ENCODE data around the gene PLCB4. TPM values are rescaled to one million over a fixed set of nuclear protein-coding genes. Genes with fewer than 3 reads are reported as not detected.

Gene PLCB4
- total RNA-seq, 4 donors from 2014 or later, result 2.3 to 3.9 (median 3.3) TPM

- in situ Hi-C loops (cut with MboI; ENCODE audit: low sequenced_read_pairs in 4 of 4) (no loop called here), intact Hi-C loops (cut with DNase I; ENCODE audit: low total_unique reads) (no loop called here)
- Histone ChIP-seq H3K36me3 (no peaks in the 10 kb centered on the region), H3K4me1 (no peaks in the 10 kb centered on the region), H3K27me3 (no peaks in the 10 kb centered on the region), H3K9me3 (no peaks in the 10 kb centered on the region), H3K27ac (no peak overlapping the region), H3K4me3 (no peak overlapping the region)
- TF ChIP-seq POLR2A (IDR thresholded peaks at IDR 0.05) (no peak), CTCF (IDR thresholded peaks at IDR 0.05 in 4 of 5, conservative IDR thresholded peaks at IDR 0.05 in 1 of 5) (no peak)
- no peak for DNase-seq
- ATAC-seq, result no peak
These were observed 181.6 kb downstream of the PLCB4 start for GRCh38 chr20:9250511-9250910.

- in situ Hi-C loops (cut with MboI; ENCODE audit: low sequenced_read_pairs in 4 of 4), result no loop called here
- no peaks in the 10 kb centered on the region for H3K27me3 ChIP-seq
- H3K4me1 ChIP-seq, result no peaks in the 10 kb centered on the region
- intact Hi-C loops (cut with DNase I; ENCODE audit: low total_unique reads), result no loop called here
- no peaks in the 10 kb centered on the region for H3K9me3 ChIP-seq
- ATAC-seq (no peak), DNase-seq (no peak)
- H3K36me3 ChIP-seq, result no peaks in the 10 kb centered on the region
- no peak overlapping the region for H3K27ac ChIP-seq
- TF ChIP-seq POLR2A (IDR thresholded peaks at IDR 0.05) (no peak), CTCF (IDR thresholded peaks at IDR 0.05 in 4 of 5, conservative IDR thresholded peaks at IDR 0.05 in 1 of 5) (no peak)
- no peak overlapping the region for H3K4me3 ChIP-seq
These were observed 184.2 kb downstream of the PLCB4 start for GRCh38 chr20:9253006-9253539.

- no peak for TF ChIP-seq POLR2A (IDR thresholded peaks at IDR 0.05)
- TF ChIP-seq CTCF (IDR thresholded peaks at IDR 0.05 in 4 of 5, conservative IDR thresholded peaks at IDR 0.05 in 1 of 5), result no peak
- H3K27me3 ChIP-seq, result no peaks in the 10 kb centered on the region
- ATAC-seq (no peak), DNase-seq (no peak)
- H3K36me3 ChIP-seq, result no peaks in the 10 kb centered on the region
- intact Hi-C loops (cut with DNase I; ENCODE audit: low total_unique reads) (no loop called here), in situ Hi-C loops (cut with MboI; ENCODE audit: low sequenced_read_pairs in 4 of 4) (no loop called here)
- H3K27ac ChIP-seq, result no peak overlapping the region
- no peaks in the 10 kb centered on the region for H3K4me1 ChIP-seq
- no peaks in the 10 kb centered on the region for H3K9me3 ChIP-seq
- no peak overlapping the region for H3K4me3 ChIP-seq
These were observed 186.3 kb downstream of the PLCB4 start for GRCh38 chr20:9255171-9255570.

GRCh38 chr20:9256393-9256792 lies 187.5 kb downstream of the PLCB4 start:
- Histone ChIP-seq H3K9me3 (no peaks in the 10 kb centered on the region), H3K27me3 (no peaks in the 10 kb centered on the region), H3K4me1 (no peaks in the 10 kb centered on the region), H3K36me3 (no peaks in the 10 kb centered on the region), H3K27ac (no peak overlapping the region), H3K4me3 (no peak overlapping the region)
- in situ Hi-C loops (cut with MboI; ENCODE audit: low sequenced_read_pairs in 4 of 4) (no loop called here), intact Hi-C loops (cut with DNase I; ENCODE audit: low total_unique reads) (no loop called here)
- TF ChIP-seq CTCF (IDR thresholded peaks at IDR 0.05 in 4 of 5, conservative IDR thresholded peaks at IDR 0.05 in 1 of 5) (no peak), POLR2A (IDR thresholded peaks at IDR 0.05) (no peak)
- ATAC-seq (no peak), DNase-seq (no peak)

- intact Hi-C loops (cut with DNase I; ENCODE audit: low total_unique reads) (no loop called here), in situ Hi-C loops (cut with MboI; ENCODE audit: low sequenced_read_pairs in 4 of 4) (no loop called here)
- ATAC-seq (no peak), DNase-seq (no peak)
- Histone ChIP-seq H3K27me3 (no peaks in the 10 kb centered on the region), H3K27ac (no peak overlapping the region), H3K9me3 (no peaks in the 10 kb centered on the region), H3K36me3 (no peaks in the 10 kb centered on the region), H3K4me1 (peaks cover 0 to 19% of the 10 kb centered on the region in 2 donors), H3K4me3 (no peak overlapping the region)
- TF ChIP-seq CTCF (IDR thresholded peaks at IDR 0.05 in 4 of 5, conservative IDR thresholded peaks at IDR 0.05 in 1 of 5), result no peak
These were observed 190.0 kb downstream of the PLCB4 start for GRCh38 chr20:9258901-9259300.

Measured in gastrocnemius medialis (tissue), 4 donors.